Measurements from ENCODE around the gene SOD2. TPM values are rescaled to one million over a fixed set of nuclear protein-coding genes. Genes with fewer than 3 reads are reported as not detected.

Gene SOD2
- total and polyA plus RNA-seq, 2 of the 13 experiments (the other 11 are each of a cell fraction or from before 2014, with no cell fraction given) = 304 to 309 TPM

GRCh38 chr6:159726918-159727716, 34.1 kb upstream of the SOD2 start, which contains the start of gene WTAP (continued):
- TF ChIP-seq GZF1 (CRISPR knock-in tag; IDR thresholded peaks at IDR 0.05) (peak; percentile 92), ELK4 (CRISPR knock-in tag; IDR thresholded peaks at IDR 0.05; ENCODE audit: borderline replicate concordance) (peak; percentile 84; the same call in 1 of the 2 replicates), ZNF792 (CRISPR knock-in tag; IDR thresholded peaks at IDR 0.05) (peak; percentile 96), PHB2 (IDR thresholded peaks at IDR 0.05; ENCODE audit: partially characterized antibody) (no peak), PAXIP1 (CRISPR knock-in tag; conservative IDR thresholded peaks at IDR 0.05) (peak; percentile 75), ZNF362 (CRISPR knock-in tag; IDR thresholded peaks at IDR 0.05; ENCODE audit: borderline replicate concordance) (peak; percentile 74; the same call in 1 of the 2 replicates), SOX13 (IDR thresholded peaks at IDR 0.05) (no peak; the same call in 1 of the 2 replicates), SOX13 (CRISPR knock-in tag; conservative IDR thresholded peaks at IDR 0.05 in 1 of 2, IDR thresholded peaks at IDR 0.05 in 1 of 2) (peak in 1 of 2 experiments; percentile 82; a peak in 2 of 4 replicates), MBNL3 (CRISPR knock-in tag; conservative IDR thresholded peaks at IDR 0.05) (0 out of 2 replicates have a peak, but pooled peaks have one; percentile 84), ZNF121 (CRISPR knock-in tag; IDR thresholded peaks at IDR 0.05) (peak; percentile 90), ZBTB1 (CRISPR knock-in tag; IDR thresholded peaks at IDR 0.05; ENCODE audit: borderline replicate concordance) (peak; percentile 92), THAP9 (CRISPR knock-in tag; IDR thresholded peaks at IDR 0.05; ENCODE audit: borderline replicate concordance) (peak; percentile 98), TCF7 (IDR thresholded peaks at IDR 0.05; ENCODE audit: low read depth) (no peak), ZNF354B (CRISPR knock-in tag; IDR thresholded peaks at IDR 0.05) (0 out of 2 replicates have a peak, but pooled peaks have one; percentile 85)
- TF ChIP-seq, protein P1, sequence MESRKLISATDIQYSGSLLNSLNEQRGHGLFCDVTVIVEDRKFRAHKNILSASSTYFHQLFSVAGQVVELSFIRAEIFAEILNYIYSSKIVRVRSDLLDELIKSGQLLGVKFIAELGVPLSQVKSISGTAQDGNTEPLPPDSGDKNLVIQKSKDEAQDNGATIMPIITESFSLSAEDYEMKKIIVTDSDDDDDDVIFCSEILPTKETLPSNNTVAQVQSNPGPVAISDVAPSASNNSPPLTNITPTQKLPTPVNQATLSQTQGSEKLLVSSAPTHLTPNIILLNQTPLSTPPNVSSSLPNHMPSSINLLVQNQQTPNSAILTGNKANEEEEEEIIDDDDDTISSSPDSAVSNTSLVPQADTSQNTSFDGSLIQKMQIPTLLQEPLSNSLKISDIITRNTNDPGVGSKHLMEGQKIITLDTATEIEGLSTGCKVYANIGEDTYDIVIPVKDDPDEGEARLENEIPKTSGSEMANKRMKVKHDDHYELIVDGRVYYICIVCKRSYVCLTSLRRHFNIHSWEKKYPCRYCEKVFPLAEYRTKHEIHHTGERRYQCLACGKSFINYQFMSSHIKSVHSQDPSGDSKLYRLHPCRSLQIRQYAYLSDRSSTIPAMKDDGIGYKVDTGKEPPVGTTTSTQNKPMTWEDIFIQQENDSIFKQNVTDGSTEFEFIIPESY (CRISPR knock-in tag; IDR thresholded peaks at IDR 0.05) = peak; percentile 87
- TF ChIP-seq, protein P2, sequence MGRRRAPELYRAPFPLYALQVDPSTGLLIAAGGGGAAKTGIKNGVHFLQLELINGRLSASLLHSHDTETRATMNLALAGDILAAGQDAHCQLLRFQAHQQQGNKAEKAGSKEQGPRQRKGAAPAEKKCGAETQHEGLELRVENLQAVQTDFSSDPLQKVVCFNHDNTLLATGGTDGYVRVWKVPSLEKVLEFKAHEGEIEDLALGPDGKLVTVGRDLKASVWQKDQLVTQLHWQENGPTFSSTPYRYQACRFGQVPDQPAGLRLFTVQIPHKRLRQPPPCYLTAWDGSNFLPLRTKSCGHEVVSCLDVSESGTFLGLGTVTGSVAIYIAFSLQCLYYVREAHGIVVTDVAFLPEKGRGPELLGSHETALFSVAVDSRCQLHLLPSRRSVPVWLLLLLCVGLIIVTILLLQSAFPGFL (CRISPR knock-in tag; IDR thresholded peaks at IDR 0.05) = peak; percentile 2; the same call in 1 of the 2 replicates
